Measurements from ENCODE around the gene TOPBP1. TPM values are rescaled to one million over a fixed set of nuclear protein-coding genes. Genes with fewer than 3 reads are reported as not detected.

Gene TOPBP1
- total and polyA plus RNA-seq, 2 donors from 2014 or later, result 4.8 to 15.2 TPM

DNA sequence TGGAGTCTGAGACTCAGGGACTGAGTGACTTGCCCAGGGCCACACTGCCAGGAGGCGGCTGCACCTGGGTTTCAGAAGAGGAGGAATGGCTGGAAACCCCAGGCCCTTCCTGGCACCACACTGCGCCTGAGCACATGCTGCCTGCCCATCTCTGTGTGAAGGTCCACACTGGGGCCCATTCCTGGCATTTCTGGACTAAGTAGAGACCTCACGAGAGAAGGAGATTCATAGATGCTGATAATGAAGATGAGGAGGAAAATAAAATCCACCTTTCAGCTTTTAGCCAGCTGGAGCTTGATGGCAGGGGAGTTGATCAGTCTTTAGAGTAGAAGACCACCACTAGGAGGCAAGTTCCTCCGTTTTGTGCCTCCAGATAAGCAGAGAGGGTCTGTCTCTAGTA lies 44.3 kb upstream of the TOPBP1 start:
- no peak for DNase-seq
- no peak for FAIRE-seq
- H3K4me1 ChIP-seq (ENCODE audit: control insufficient read depth in 2 of 3, insufficient read depth in 2 of 3, low read depth in 1 of 3, low read length in 3 of 3), result no peaks in the 10 kb centered on the region
- no peaks in the 10 kb centered on the region for H3K36me3 ChIP-seq (ENCODE audit: control insufficient read depth in 2 of 3, insufficient read depth in 3 of 3, low read length in 3 of 3)
- H3K9me3 ChIP-seq (ENCODE audit: control insufficient read depth in 2 of 3, insufficient read depth in 1 of 3, low read length in 3 of 3), result no peaks in the 10 kb centered on the region
- no peaks in the 10 kb centered on the region for H3K27me3 ChIP-seq (ENCODE audit: control insufficient read depth, insufficient read depth, low read length)
- H3K9ac ChIP-seq (ENCODE audit: low read length in 3 of 3), result no peak overlapping the region
- intact Hi-C loops (cut with DNase I), result no loop called here
- H3K4me3 ChIP-seq (ENCODE audit: low read length in 3 of 3), result no peak overlapping the region
- TF ChIP-seq, protein P1, sequence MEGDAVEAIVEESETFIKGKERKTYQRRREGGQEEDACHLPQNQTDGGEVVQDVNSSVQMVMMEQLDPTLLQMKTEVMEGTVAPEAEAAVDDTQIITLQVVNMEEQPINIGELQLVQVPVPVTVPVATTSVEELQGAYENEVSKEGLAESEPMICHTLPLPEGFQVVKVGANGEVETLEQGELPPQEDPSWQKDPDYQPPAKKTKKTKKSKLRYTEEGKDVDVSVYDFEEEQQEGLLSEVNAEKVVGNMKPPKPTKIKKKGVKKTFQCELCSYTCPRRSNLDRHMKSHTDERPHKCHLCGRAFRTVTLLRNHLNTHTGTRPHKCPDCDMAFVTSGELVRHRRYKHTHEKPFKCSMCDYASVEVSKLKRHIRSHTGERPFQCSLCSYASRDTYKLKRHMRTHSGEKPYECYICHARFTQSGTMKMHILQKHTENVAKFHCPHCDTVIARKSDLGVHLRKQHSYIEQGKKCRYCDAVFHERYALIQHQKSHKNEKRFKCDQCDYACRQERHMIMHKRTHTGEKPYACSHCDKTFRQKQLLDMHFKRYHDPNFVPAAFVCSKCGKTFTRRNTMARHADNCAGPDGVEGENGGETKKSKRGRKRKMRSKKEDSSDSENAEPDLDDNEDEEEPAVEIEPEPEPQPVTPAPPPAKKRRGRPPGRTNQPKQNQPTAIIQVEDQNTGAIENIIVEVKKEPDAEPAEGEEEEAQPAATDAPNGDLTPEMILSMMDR (IDR thresholded peaks at IDR 0.05; ENCODE audit: borderline replicate concordance, extremely low read depth, insufficient read depth), result no peak
- no peak overlapping the region for H3K27ac ChIP-seq (ENCODE audit: low read depth in 2 of 2, low read length in 2 of 2)

- no peaks in the 10 kb centered on the region for H3K27me3 ChIP-seq (ENCODE audit: control insufficient read depth, insufficient read depth, low read length)
- DNase-seq (no peak), FAIRE-seq (no peak)
- H3K9ac ChIP-seq (ENCODE audit: low read length in 3 of 3), result no peak overlapping the region
- intact Hi-C loops (cut with DNase I), result no loop called here
- TF ChIP-seq, protein P1 (IDR thresholded peaks at IDR 0.05; ENCODE audit: borderline replicate concordance, extremely low read depth, insufficient read depth), result no peak
- no peaks in the 10 kb centered on the region for H3K4me1 ChIP-seq (ENCODE audit: control insufficient read depth in 2 of 3, insufficient read depth in 2 of 3, low read depth in 1 of 3, low read length in 3 of 3)
- no peak overlapping the region for H3K4me3 ChIP-seq (ENCODE audit: low read length in 3 of 3)
- no peaks in the 10 kb centered on the region for H3K36me3 ChIP-seq (ENCODE audit: control insufficient read depth in 2 of 3, insufficient read depth in 3 of 3, low read length in 3 of 3)
- no peaks in the 10 kb centered on the region for H3K9me3 ChIP-seq (ENCODE audit: control insufficient read depth in 2 of 3, insufficient read depth in 1 of 3, low read length in 3 of 3)
- H3K27ac ChIP-seq (ENCODE audit: low read depth in 2 of 2, low read length in 2 of 2), result no peak overlapping the region
Observed at GRCh38 chr3:133703915-133704314, 42.2 kb upstream of the TOPBP1 start.

GRCh38 chr3:133701435-133702358 lies 40.0 kb upstream of the TOPBP1 start:
- no peak for FAIRE-seq
- intact Hi-C loops (cut with DNase I), result no loop called here
- Histone ChIP-seq H3K36me3 (ENCODE audit: control insufficient read depth in 2 of 3, insufficient read depth in 3 of 3, low read length in 3 of 3) (no peaks in the 10 kb centered on the region), H3K4me1 (ENCODE audit: control insufficient read depth in 2 of 3, insufficient read depth in 2 of 3, low read depth in 1 of 3, low read length in 3 of 3) (no peaks in the 10 kb centered on the region), H3K27ac (ENCODE audit: low read depth in 2 of 2, low read length in 2 of 2) (no peak overlapping the region), H3K27me3 (ENCODE audit: control insufficient read depth, insufficient read depth, low read length) (no peaks in the 10 kb centered on the region), H3K9me3 (ENCODE audit: control insufficient read depth in 2 of 3, insufficient read depth in 1 of 3, low read length in 3 of 3) (peaks cover 0 to 3% (median 0%) of the 10 kb centered on the region in 3 donors), H3K9ac (ENCODE audit: low read length in 3 of 3) (no peak overlapping the region), H3K4me3 (ENCODE audit: low read length in 3 of 3) (no peak overlapping the region)
- DNase-seq, result no peak
- TF ChIP-seq, protein P1 (IDR thresholded peaks at IDR 0.05; ENCODE audit: borderline replicate concordance, extremely low read depth, insufficient read depth), result no peak
